ENCODE data around the gene KCNH1.

DNA sequence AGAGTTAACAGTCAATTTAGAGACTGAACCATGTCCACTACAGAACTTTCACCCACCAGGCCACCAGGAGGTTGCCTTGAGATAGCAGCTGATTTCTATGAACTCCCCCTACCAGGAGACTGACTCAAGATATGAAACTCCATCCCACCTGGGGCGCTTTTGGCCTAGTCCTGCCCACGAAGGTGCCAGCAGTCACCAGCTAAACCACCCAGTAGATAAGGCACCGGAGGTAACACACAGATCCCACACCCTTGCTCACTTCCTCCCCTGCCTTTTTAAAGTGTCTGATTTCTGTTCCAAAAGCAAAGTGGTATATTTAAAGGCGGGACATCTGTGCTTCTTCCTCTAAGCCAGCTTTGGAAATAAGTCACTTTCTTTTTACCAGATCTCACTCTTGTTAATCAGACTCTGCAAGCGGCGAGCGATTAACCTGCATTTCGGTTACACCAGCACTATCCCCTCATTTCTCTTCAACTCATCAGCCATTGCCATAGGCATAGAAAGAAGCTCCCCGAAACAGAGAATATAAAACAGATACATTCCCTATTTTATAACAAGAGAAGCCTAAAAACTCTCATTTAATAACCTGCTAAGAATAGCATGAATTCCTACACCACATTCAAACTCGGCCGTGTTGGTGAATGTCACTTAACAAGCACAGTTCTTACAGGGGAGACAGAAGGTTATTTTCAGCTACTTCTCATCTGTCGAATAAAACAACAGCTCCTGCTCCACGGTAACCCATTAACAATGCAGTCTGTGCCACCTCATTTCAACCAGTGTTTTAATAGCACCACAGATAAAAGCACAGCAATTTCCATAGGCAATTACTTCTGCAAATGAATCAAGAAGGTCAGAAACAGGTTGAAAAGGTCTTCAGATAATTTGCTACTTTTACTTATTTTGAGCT, 318.1 kb downstream of the KCNH1 start:
- TF ChIP-seq, protein P1, sequence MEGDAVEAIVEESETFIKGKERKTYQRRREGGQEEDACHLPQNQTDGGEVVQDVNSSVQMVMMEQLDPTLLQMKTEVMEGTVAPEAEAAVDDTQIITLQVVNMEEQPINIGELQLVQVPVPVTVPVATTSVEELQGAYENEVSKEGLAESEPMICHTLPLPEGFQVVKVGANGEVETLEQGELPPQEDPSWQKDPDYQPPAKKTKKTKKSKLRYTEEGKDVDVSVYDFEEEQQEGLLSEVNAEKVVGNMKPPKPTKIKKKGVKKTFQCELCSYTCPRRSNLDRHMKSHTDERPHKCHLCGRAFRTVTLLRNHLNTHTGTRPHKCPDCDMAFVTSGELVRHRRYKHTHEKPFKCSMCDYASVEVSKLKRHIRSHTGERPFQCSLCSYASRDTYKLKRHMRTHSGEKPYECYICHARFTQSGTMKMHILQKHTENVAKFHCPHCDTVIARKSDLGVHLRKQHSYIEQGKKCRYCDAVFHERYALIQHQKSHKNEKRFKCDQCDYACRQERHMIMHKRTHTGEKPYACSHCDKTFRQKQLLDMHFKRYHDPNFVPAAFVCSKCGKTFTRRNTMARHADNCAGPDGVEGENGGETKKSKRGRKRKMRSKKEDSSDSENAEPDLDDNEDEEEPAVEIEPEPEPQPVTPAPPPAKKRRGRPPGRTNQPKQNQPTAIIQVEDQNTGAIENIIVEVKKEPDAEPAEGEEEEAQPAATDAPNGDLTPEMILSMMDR (IDR thresholded peaks at IDR 0.05): no peak
- TF ChIP-seq SIN3A (IDR thresholded peaks at IDR 0.05; ENCODE audit: borderline replicate concordance, low read depth, low read length) (no peak), EP300 (IDR thresholded peaks at IDR 0.05; ENCODE audit: borderline replicate concordance in 1 of 2, low read depth in 1 of 2, low read length in 1 of 2) (no peak), MXI1 (IDR thresholded peaks at IDR 0.05; ENCODE audit: low read depth, low read length) (no peak), RXRA (IDR thresholded peaks at IDR 0.05; ENCODE audit: borderline replicate concordance, low read depth) (no peak)
- TF ChIP-seq, protein P2, sequence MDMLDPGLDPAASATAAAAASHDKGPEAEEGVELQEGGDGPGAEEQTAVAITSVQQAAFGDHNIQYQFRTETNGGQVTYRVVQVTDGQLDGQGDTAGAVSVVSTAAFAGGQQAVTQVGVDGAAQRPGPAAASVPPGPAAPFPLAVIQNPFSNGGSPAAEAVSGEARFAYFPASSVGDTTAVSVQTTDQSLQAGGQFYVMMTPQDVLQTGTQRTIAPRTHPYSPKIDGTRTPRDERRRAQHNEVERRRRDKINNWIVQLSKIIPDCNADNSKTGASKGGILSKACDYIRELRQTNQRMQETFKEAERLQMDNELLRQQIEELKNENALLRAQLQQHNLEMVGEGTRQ (IDR thresholded peaks at IDR 0.05; ENCODE audit: borderline replicate concordance, low read depth, low read length): no peak
